Mesothelial cell of epicardium (in vitro differentiated cells): ENCODE results near the gene PARD3. TPM values are rescaled to one million over a fixed set of nuclear protein-coding genes. Genes with fewer than 3 reads are reported as not detected.

ENCODE experiments used
- DNase-seq, 2 experiments: peaks; one replicate each; pipeline ENCODE4 v3.0.0; 2021; ENCODE audit warnings: low spot score in 2 of 2; ENCODE audit not compliant: unreplicated experiment in 2 of 2
- H3K27ac Mint-ChIP-seq: 2 replicates; pipeline ENCODE4 v1.8.0; 2021; ENCODE audit warnings: mixed read lengths
- H3K27me3 Mint-ChIP-seq: 2 replicates; pipeline ENCODE4 v1.8.0; 2021; ENCODE audit warnings: low read depth, mixed read lengths
- H3K36me3 Mint-ChIP-seq: 2 replicates; pipeline ENCODE4 v1.8.0; 2021; ENCODE audit warnings: mixed read lengths
- H3K4me1 Mint-ChIP-seq: 2 replicates; pipeline ENCODE4 v1.8.0; 2021; ENCODE audit warnings: mixed read lengths
- H3K4me3 Mint-ChIP-seq: 2 replicates; pipeline ENCODE4 v1.8.0; 2021; ENCODE audit warnings: mild to moderate bottlenecking, moderate library complexity, mixed read lengths
- H3K9me3 Mint-ChIP-seq: 2 replicates; pipeline ENCODE4 v1.8.0; 2021; ENCODE audit warnings: mixed read lengths
- CTCF ChIP-seq: fragments of 200-600 bp; sonication (generic); IDR thresholded peaks from one replicate; pipeline ENCODE4 v1.5.0; 2021; ENCODE audit warnings: antibody characterized with exemption; ENCODE audit not compliant: unreplicated experiment
- total RNA-seq: library from RNA; stranded (reverse); gene quantifications from 3 replicates; pipeline ENCODE4 v1.2.1, GENCODE V29; 2021

PARD3 gene
- total RNA-seq, 1 donor from 2014 or later = 73.2 TPM

DNA sequence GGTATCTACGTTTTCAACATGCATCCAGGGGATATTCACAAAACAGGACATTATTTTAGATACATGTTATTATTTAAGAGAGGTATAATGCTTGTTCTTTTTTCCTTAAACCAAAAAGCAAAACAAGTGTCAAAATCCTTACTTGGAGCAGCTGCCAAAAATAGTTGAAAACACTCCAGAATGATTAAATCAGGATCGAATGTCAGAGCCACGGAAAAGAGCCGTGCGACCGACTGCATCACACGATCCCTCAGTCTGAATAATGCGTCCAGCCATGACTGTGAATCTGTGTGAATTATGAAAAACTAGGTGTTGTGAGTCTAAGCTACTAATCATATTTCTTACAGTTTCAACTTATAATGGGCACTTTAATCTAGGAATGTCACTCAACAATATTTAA lies 126.0 kb downstream of the PARD3 start:
- no peak for TF ChIP-seq CTCF
- no peaks in the 10 kb centered on the region for H3K27me3 Mint-ChIP-seq
- DNase-seq = no peak
- H3K4me3 Mint-ChIP-seq = no peak overlapping the region
- H3K36me3 Mint-ChIP-seq = peaks cover 21% of the 10 kb centered on the region
- H3K4me1 Mint-ChIP-seq = peaks cover 20% of the 10 kb centered on the region
- H3K27ac Mint-ChIP-seq = no peak overlapping the region
- H3K9me3 Mint-ChIP-seq = peaks cover 7% of the 10 kb centered on the region

GRCh38 chr10:34687434-34688210 lies 127.5 kb downstream of the PARD3 start:
- peaks cover 18% of the 10 kb centered on the region for H3K4me1 Mint-ChIP-seq
- H3K9me3 Mint-ChIP-seq = peaks cover 7% of the 10 kb centered on the region
- TF ChIP-seq CTCF = no peak
- H3K27me3 Mint-ChIP-seq = no peaks in the 10 kb centered on the region
- peak overlapping the region; percentile 63 for H3K27ac Mint-ChIP-seq
- no peak overlapping the region for H3K4me3 Mint-ChIP-seq
- H3K36me3 Mint-ChIP-seq = peaks cover 11% of the 10 kb centered on the region
- no peak for DNase-seq

GRCh38 chr10:34682580-34682979 lies 132.5 kb downstream of the PARD3 start:
- no peaks in the 10 kb centered on the region for H3K9me3 Mint-ChIP-seq
- H3K4me1 Mint-ChIP-seq = peaks cover 7% of the 10 kb centered on the region
- DNase-seq = no peak
- no peak overlapping the region for H3K4me3 Mint-ChIP-seq
- no peak for TF ChIP-seq CTCF
- no peaks in the 10 kb centered on the region for H3K27me3 Mint-ChIP-seq
- no peaks in the 10 kb centered on the region for H3K36me3 Mint-ChIP-seq
- no peak overlapping the region for H3K27ac Mint-ChIP-seq

- H3K4me1 Mint-ChIP-seq = peaks cover 4% of the 10 kb centered on the region
- no peak for TF ChIP-seq CTCF
- H3K36me3 Mint-ChIP-seq = no peaks in the 10 kb centered on the region
- DNase-seq = no peak
- H3K4me3 Mint-ChIP-seq = no peak overlapping the region
- no peaks in the 10 kb centered on the region for H3K27me3 Mint-ChIP-seq
- H3K9me3 Mint-ChIP-seq = no peaks in the 10 kb centered on the region
- no peak overlapping the region for H3K27ac Mint-ChIP-seq
Observed at GRCh38 chr10:34681933-34682332, 133.2 kb downstream of the PARD3 start.

GRCh38 chr10:34679177-34679576 lies 135.9 kb downstream of the PARD3 start:
- no peaks in the 10 kb centered on the region for H3K36me3 Mint-ChIP-seq
- H3K27ac Mint-ChIP-seq = no peak overlapping the region

More at GRCh38 chr10:34679177-34679576, 135.9 kb downstream of the PARD3 start:
- DNase-seq = no peak
- Mint-ChIP-seq H3K4me1 (peaks cover 3% of the 10 kb centered on the region), H3K9me3 (no peaks in the 10 kb centered on the region), H3K27me3 (no peaks in the 10 kb centered on the region), H3K4me3 (no peak overlapping the region)
- no peak for TF ChIP-seq CTCF
